NCI-H1417 treated with DMSO at 0.1 percent for 48 hours (cell line): ENCODE results near the gene GSG1.
"Not testable (repeated sequence)": the region's sequence is repeated elsewhere in the genome, so short reads cannot be mapped to it uniquely, and the experiment has no call there.

Experiments used
- DNase-seq: peaks from one replicate; lab custom pipeline; 2025; lab: John Stamatoyannopoulos, UW

Gene GSG1

DNA sequence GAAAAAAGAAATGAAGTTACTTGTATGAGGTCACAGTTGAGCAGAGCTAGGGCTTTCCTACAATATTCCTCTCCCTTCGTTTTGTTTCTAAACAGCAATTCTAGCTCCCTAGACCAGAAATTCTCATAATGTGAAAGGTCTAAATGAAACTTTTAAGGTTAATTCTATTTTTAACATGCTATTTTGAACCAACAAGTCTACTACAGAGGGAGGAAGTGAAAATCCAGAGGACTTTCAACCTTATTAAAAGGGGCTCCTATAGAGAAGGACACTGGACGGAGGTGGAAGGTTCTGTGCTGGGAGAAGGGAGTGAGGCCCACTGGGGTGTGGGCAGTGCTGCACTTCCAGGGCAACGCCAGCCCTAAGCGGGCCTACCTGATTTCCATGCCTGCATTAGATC, 13.4 kb downstream of the GSG1 start:
- DNase-seq = no peak

GRCh38 chr12:13088496-13088895, 15.0 kb downstream of the GSG1 start:
- DNase-seq = no peak

DNA sequence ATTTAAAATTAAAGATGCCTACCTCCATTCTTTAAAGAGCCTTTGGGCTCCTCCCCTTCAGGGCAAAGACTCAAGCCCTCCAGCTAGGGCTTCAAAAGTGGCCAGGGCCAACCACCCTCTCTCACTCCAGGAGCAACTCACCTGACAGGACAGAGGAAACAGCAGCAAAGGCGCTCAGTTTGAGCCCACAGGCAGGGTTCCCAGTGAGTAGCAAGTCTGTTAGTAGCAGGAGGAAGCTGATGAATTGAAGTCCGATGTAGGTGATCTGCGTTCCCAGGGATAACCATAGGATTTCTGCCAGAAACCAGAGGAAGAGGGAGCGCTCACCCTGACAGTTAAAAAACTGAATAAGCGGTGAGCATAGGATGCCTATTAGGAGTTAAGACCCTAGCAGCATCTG, 15.7 kb downstream of the GSG1 start:
- DNase-seq = no peak

DNA sequence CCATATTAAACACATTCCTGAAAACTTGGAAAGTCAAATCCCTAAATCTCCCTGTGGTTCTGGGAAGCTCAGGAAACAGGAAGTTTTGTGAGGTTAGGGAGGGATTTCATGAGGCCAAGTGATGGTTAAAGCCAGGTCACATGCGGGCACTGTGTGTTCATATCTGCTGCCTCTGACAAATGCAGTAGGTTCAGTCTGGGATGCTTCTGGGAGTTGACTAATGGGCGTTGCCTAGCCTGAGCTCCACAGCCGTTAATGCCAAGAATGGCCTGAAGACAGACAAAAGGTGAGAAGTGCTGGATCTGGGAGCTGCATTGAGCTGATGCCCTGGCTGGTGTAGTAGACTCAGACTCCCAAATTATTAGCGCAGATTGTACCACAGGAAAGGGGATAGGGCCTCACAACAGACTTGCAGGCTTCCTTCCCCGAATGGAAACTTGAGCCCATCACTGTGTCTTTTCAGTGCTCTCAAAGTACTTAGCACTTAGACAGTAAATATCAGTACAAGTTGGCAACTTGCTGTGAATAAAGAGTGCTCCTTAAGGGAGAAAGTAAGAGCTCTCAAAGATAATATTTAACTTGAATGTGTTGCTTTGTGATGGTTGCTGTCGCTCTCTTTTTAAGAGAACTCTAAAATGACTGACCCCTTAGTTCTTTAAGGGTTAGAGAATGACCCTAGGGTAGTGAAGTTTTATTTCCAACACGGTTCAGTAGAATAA, 17.3 kb downstream of the GSG1 start:
- no peak for DNase-seq

- DNase-seq = no peak
These were observed 18.4 kb downstream of the GSG1 start for GRCh38 chr12:13084898-13085640.

GRCh38 chr12:13083638-13084037, 19.8 kb downstream of the GSG1 start:
- DNase-seq = not testable (repeated sequence)

DNA sequence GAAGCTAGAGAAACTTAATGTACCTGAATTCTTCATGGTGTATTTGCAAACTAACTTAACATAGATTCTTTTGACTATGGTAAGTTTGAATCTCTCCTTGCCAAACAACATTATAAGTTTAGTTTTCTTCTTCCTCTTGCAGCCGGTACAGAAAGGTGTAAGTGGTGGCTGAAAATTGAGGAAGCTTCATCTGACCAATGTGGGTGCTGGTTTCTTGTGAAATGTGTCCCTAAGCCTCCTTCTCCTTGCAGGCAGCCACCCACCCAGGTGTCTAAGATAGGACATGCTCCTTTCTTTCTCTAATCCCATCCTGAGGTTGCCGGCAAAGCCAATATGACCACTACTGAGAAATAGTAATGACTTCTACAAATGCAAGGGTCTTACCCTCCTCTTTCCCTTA, 20.6 kb downstream of the GSG1 start:
- DNase-seq = no peak

DNA sequence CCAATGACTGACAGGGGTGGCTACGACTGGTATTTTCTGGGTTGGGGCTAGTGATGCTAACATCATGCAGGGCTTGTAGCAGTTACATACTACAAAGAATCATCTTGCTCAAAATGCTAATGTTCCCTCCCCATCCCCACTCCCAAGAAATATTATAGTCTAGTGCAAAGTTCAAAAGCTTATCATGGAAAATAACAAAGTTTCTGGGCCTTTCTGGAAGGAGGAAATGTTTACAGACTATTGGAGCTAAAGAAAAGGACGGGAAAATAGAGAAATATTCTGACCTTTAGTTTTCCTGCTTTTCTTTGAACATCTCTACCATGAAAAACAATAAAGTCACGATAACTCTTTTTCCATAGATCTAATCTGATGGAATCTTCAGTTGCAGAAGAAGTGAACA, 23.2 kb downstream of the GSG1 start:
- DNase-seq = no peak

DNA sequence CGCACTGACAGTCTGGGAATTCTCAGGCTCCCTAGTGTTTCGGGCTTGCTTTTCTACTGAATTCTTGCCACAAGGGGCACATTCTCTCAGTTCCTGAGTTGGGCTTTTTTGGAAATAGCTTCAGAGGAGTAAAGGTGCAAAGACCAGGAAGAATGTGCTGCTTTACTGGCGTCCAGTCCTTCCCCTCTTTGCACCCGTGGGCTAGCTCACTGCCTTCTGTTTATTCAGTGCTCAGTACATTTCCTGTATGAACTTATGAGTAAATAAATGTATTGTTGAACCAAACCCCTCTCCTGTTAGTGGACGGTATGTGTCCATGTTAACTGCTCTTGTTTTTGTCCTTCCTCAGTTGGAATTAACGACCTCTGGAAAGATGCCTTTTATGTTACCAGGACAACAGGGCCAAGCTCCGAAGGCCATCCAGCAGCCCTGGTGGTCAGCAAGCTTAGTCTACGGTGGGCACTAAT, 24.0 kb downstream of the GSG1 start:
- no peak for DNase-seq

DNA sequence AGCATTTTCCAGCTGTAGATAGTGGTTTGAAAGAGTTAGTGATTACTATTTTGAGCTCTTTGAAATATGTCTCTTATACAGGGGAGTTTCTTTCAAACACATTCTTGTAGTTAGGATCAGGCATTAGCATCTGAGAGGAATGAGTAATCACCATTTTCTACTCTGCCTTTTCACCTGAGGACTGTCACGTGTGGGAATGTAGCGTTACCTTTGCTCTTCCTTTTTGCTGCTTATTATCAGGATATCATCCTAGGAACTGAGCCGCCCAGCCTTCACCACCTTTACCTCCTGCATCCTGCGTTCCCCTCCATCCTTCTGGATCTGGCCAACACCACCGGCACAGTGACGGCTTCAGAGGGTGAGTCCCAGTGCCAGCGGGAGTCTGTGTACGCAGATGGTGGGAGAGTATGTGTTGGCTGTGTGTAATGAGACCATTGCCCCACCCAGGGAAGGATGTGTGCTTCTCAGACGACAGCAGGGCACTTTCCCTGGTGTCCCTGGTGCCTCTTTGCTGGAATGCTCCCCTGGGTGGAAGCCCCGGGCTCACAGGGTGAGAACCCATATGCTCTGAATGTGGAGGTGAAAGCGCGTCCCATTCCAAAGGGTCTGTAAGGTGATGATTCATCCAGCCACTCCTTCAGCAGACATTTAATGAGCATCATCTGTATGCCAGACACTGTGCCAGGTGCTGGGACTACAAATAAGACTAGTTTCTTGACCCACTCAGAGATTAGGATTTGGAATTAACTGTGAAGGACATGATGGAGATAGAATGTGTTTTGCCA, 27.5 kb downstream of the GSG1 start:
- DNase-seq = no peak

GRCh38 chr12:13075118-13075480, 28.4 kb downstream of the GSG1 start:
- DNase-seq = no peak

DNA sequence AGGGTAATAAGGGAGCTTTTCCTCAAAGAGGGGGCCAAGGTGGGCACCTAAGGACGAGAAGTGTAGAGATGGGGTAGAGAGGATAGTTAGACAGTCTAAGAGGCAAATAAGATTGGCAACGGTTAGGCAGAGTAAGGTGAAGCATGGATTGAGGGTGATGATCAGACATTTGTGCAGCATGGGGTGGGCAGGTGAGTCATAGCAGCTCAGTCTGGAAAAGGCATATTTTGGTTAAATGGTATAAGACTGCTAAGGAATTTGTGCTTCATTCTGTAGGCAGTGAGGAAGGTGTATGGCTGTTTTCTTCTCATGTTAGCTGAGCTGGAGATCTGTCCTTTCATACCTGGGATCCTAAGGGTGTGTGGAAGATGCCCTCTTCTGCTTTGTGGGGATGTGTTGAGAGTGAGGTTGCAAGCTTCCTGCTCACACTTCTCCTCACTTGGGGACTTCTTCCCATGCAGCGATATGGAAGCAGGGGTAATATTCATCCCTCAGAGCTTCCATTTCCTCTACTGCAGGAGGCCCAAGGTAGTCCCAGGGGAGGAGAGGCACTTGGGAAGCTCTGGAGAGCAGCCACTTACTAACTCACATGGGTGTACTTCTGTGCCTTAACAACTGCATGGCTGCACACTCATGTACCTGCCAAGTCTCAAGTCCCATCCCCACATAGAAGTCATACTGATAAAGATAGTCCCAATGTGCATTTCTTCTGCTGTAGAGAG, 28.9 kb downstream of the GSG1 start:
- DNase-seq = no peak

DNA sequence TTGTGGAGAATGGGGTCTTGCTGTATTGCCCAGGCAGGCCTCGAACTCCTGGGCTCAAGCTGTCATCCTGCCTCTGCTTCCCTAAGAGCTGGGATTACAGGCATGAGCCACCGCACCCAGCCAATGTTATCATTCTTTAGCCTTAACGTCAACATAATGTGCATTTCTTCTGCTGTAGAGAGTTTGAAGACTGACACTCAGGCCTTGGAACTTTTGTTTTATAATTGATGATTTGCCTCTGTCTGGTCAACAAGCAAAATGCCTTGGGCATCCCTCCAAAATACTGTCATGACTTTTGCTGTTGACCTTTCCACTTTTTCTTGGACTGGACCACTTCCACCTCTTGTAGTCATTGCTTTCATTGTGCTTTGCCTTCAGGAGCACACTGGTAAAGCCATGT, 30.3 kb downstream of the GSG1 start:
- DNase-seq = no peak

DNA sequence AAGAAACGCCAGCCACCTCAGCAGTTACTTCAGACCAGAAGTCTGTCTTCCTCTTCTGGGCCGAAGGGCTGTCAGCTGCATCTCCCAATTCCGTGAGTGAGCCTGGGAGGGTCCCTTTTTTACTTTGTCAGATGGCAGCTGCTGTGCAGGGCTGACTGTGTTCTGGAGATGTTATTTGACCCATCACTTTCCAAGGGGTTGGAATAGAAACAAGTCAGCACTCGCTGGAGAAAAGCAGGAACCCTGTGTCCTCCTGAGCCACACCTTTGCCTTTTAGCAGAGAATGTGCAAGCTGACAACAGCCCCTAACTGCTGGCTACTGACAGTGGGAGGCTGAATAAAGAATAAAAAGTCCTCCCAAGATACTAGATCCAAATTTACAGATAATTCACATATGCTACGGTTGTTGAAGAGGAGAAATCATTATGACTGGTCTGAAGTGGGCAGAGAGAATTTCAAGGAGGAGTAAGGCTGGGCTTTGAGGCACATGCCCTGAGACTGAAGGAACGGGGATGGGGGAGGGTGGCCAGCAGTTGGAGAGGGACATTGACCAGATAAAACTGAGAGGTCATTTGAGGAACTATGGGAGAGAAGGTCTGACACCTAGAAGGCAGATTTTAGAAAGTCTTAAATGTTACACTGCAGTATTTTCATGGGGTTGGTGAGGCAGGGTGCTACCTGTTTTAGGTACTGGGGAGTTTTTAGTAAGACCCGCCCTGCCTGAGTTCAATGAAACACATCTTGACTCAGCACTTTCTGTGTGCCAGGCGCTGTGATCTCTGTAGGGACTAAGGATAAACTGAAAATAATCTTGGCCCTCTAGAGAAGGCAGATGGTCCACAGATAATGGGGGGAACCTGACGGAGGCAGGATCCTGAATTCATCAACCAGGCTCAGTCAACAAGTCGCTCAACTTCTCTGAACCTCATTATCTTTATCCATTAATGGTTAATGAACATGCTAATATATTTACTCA, 31.9 kb downstream of the GSG1 start:
- no peak for DNase-seq

GRCh38 chr12:13069380-13069779, 34.1 kb downstream of the GSG1 start:
- DNase-seq = no peak

GRCh38 chr12:13067322-13067721, 36.1 kb downstream of the GSG1 start:
- DNase-seq = no peak

DNA sequence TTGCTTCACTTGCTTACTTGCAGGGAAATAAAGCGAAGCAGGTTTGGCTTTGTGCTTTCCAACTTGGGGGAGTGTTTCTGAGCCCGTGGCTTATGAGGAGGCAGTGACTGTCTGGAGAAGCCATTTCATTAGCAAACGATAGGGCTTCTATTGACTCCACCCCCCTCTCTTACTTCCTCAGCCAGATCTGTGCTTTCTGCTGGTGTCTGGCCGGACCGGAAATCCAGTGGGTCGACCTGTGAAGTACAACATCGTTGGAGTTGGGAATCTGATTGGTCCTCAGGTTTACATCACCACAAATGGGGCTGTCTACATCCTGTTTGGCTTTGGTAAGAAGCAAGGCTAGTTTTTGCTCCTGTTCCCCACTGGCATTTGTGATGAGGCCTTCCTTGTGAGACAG, 37.0 kb downstream of the GSG1 start:
- DNase-seq = no peak

DNA sequence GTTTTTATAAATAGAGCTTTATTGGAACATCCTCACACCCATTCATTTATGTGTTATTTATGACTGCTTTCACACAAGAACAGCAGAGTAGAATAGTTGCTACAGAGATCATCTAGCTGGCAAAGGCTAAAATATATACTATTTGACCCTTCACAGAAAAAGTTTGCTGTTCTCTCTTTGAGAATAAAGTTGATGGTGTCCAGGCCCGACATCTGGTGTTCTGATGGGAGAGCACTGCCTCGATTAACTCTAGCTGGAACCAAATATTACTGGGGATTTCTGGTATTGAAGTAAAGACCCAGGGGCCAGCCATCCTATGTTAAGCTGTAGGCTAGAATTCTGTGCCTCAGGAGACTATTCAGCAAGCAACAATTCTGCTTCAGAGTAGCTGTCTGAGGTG, 37.5 kb downstream of the GSG1 start:
- no peak for DNase-seq

DNA sequence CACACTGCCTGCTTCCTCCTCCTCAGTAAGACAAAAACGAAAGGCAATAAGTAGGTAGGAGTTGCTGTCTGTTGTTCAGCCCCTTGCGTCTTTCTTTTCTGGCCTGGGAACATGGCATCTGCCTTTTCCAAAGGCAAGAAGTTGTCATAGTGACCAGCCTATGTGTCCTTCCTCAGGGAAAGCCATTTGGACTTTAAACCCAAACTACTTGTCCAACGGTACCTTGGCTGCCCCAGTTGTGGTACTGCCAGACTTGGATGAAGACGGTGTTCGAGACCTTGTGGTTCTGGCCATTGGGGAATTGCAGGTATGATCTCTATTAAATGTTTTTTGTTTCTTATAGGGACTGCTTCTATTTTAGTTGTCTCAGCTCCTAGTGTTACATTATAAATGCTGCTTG, 40.8 kb downstream of the GSG1 start:
- no peak for DNase-seq

- no peak for DNase-seq
These were observed 42.1 kb downstream of the GSG1 start for GRCh38 chr12:13061377-13061776.

GRCh38 chr12:13060581-13060980, 42.9 kb downstream of the GSG1 start:
- DNase-seq = no peak
